ENCODE data around the gene DUXA.

GRCh38 chr19:57191141-57192076 is 24.1 kb upstream of the DUXA start, which contains the start of gene ZNF264:
- TF ChIP-seq CTCF (IDR thresholded peaks at IDR 0.05; ENCODE audit: insufficient read depth, low read length) (no peak), REST (IDR thresholded peaks at IDR 0.05; ENCODE audit: insufficient replicate concordance, low read depth) (no peak), POLR2AphosphoS5 (IDR thresholded peaks at IDR 0.05; ENCODE audit: low read depth) (peak; percentile 81), GABPA (IDR thresholded peaks at IDR 0.05; ENCODE audit: low read depth) (peak; percentile 90), SPI1 (IDR thresholded peaks at IDR 0.05; ENCODE audit: borderline replicate concordance, low read depth) (peak; percentile 7; the same call in 1 of the 2 replicates)
